ENCODE measurements around the gene CELF2.

The CELF2 gene

GRCh38 chr10:11063856-11064255, 46.2 kb downstream of the CELF2 start:
- no peak for DNase-seq

- DNase-seq, result no peak
Observed at GRCh38 chr10:11064832-11065231, 47.2 kb downstream of the CELF2 start.

GRCh38 chr10:11065567-11065966, 47.9 kb downstream of the CELF2 start:
- no peak for DNase-seq

- no peak for DNase-seq
Observed at GRCh38 chr10:11066520-11066919, 48.8 kb downstream of the CELF2 start.

- DNase-seq, result no peak
Observed at GRCh38 chr10:11068861-11069633, 51.4 kb downstream of the CELF2 start.

- no peak for DNase-seq
Observed at GRCh38 chr10:11073410-11073809, 55.7 kb downstream of the CELF2 start.

GRCh38 chr10:11074536-11075267, 57.0 kb downstream of the CELF2 start:
- no peak for DNase-seq

- DNase-seq, result no peak
Observed at GRCh38 chr10:11076221-11076620, 58.5 kb downstream of the CELF2 start.

GRCh38 chr10:11080564-11080984, 62.9 kb downstream of the CELF2 start:
- no peak for DNase-seq

GRCh38 chr10:11081408-11081807, 63.7 kb downstream of the CELF2 start:
- no peak for DNase-seq

GRCh38 chr10:11082526-11082925, 64.9 kb downstream of the CELF2 start:
- no peak for DNase-seq

- DNase-seq, result no peak
Observed at GRCh38 chr10:11083051-11083450, 65.4 kb downstream of the CELF2 start.

- DNase-seq, result no peak
Observed at GRCh38 chr10:11085545-11085944, 67.9 kb downstream of the CELF2 start.

- DNase-seq, result no peak
Observed at GRCh38 chr10:11086177-11086840, 68.6 kb downstream of the CELF2 start.

- DNase-seq, result no peak
Observed at GRCh38 chr10:11087372-11087771, 69.7 kb downstream of the CELF2 start.

GRCh38 chr10:11088709-11089108, 71.0 kb downstream of the CELF2 start:
- DNase-seq, result no peak

GRCh38 chr10:11089272-11089671, 71.6 kb downstream of the CELF2 start:
- no peak for DNase-seq

- DNase-seq, result no peak
Observed at GRCh38 chr10:11091517-11092102, 73.9 kb downstream of the CELF2 start.

- no peak for DNase-seq
Observed at GRCh38 chr10:11093771-11094736, 76.4 kb downstream of the CELF2 start.

- DNase-seq, result no peak
Observed at GRCh38 chr10:11095374-11095801, 77.7 kb downstream of the CELF2 start.

GRCh38 chr10:11096422-11096821, 78.8 kb downstream of the CELF2 start:
- DNase-seq, result no peak

- DNase-seq, result no peak
Observed at GRCh38 chr10:11097686-11098085, 80.0 kb downstream of the CELF2 start.

Measured in CD4-positive, alpha-beta T cell treated with Interleukin-4 for 4 hours (primary cell).